Liver (tissue), 9 donors: ENCODE measurements around the gene HMX1. TPM values are rescaled to one million over a fixed set of nuclear protein-coding genes. Genes with fewer than 3 reads are reported as not detected.

Source experiments
- DNase-seq: peaks from one replicate; pipeline ENCODE4 v3.0.0-alpha.2; 2017; ENCODE audit warnings: low spot score
- H3K27ac ChIP-seq, 2 donors: one replicate each; pipeline ENCODE4 v1.7.0; 2013; ENCODE audit warnings: inconsistent platforms in 2 of 2, low read length in 2 of 2, control low read depth in 1 of 2, low read depth in 1 of 2, mild to moderate bottlenecking in 1 of 2
- H3K27me3 ChIP-seq, 4 donors: one replicate each; pipeline versions ENCODE4 v1.6.1 to v1.7.0; 2013; ENCODE audit warnings: low read length in 3 of 4, inconsistent platforms in 1 of 4, mild to moderate bottlenecking in 1 of 4, moderate library complexity in 1 of 4; ENCODE audit not compliant: control insufficient read depth in 4 of 4, insufficient read depth in 4 of 4
- H3K36me3 ChIP-seq, 4 donors: one replicate each; pipeline versions ENCODE4 v1.6.1 to v1.7.0; 2013; ENCODE audit warnings: low read length in 3 of 4, mild to moderate bottlenecking in 3 of 4, low read depth in 1 of 4, moderate library complexity in 1 of 4; ENCODE audit not compliant: control insufficient read depth in 4 of 4, insufficient read depth in 3 of 4
- H3K4me1 ChIP-seq, 4 donors: one replicate each; pipeline versions ENCODE4 v1.6.1 to v1.7.0; 2013; ENCODE audit warnings: low read length in 3 of 4, mild to moderate bottlenecking in 3 of 4, moderate library complexity in 1 of 4; ENCODE audit not compliant: control insufficient read depth in 4 of 4, insufficient read depth in 4 of 4
- H3K4me3 ChIP-seq, 3 donors: one replicate each; pipeline versions ENCODE4 v1.6.1 to v1.7.0; 2013; ENCODE audit warnings: low read length in 3 of 3, control low read depth in 1 of 3, low read depth in 1 of 3, mild to moderate bottlenecking in 1 of 3
- H3K9ac ChIP-seq, 2 donors: one replicate each; pipeline ENCODE4 v1.7.0; 2013; ENCODE audit warnings: low read length in 2 of 2, mild to moderate bottlenecking in 2 of 2, moderate library complexity in 2 of 2, control low read depth in 1 of 2, low read depth in 1 of 2
- H3K9me3 ChIP-seq, 4 donors: one replicate each; pipeline versions ENCODE4 v1.6.1 to v1.7.0; 2013; ENCODE audit warnings: low read length in 3 of 4; ENCODE audit not compliant: control insufficient read depth in 4 of 4
- ATF3 ChIP-seq: IDR thresholded peaks from 2 replicates; pipeline ENCODE4 v1.6.1; 2016; ENCODE audit warnings: antibody characterized with exemption
- EGR1 ChIP-seq, 2 donors: IDR thresholded peaks; 2 replicates each; pipeline ENCODE4 v1.6.1; 2016 to 2018; ENCODE audit warnings: antibody characterized with exemption in 2 of 2, low read depth in 2 of 2
- FOXA1 ChIP-seq: IDR thresholded peaks from 2 replicates; pipeline ENCODE4 v1.6.1; 2016; ENCODE audit warnings: antibody characterized with exemption
- FOXA2 ChIP-seq: IDR thresholded peaks from 2 replicates; pipeline ENCODE4 v1.6.1; 2016; ENCODE audit warnings: antibody characterized with exemption
- GABPA ChIP-seq, 2 donors: IDR thresholded peaks in 1 of 2; conservative IDR thresholded peaks in 1 of 2; 2 replicates each; pipeline ENCODE4 v1.6.1; 2016; ENCODE audit warnings: antibody characterized with exemption in 2 of 2, mild to moderate bottlenecking in 1 of 2, moderate library complexity in 1 of 2
- HNF4A ChIP-seq, 2 donors: conservative IDR thresholded peaks; 2 replicates each; pipeline ENCODE4 v1.6.1; 2016; ENCODE audit warnings: antibody characterized with exemption in 2 of 2, mild to moderate bottlenecking in 2 of 2
- HNF4G ChIP-seq: IDR thresholded peaks from 2 replicates; pipeline ENCODE4 v1.6.1; 2016; ENCODE audit warnings: antibody characterized with exemption
- JUND ChIP-seq, 2 donors: IDR thresholded peaks; 2 replicates each; pipeline ENCODE4 v1.6.1; 2016; ENCODE audit warnings: antibody characterized with exemption in 2 of 2
- NR2F2 ChIP-seq: IDR thresholded peaks from 2 replicates; pipeline ENCODE4 v1.6.1; 2016; ENCODE audit warnings: antibody characterized with exemption
- RAD21 ChIP-seq, 2 donors: IDR thresholded peaks; 2 replicates each; pipeline ENCODE4 v1.6.1; 2016; ENCODE audit warnings: antibody characterized with exemption in 2 of 2, mild to moderate bottlenecking in 2 of 2
- REST ChIP-seq: IDR thresholded peaks from 2 replicates; pipeline ENCODE4 v1.6.1; 2016; ENCODE audit warnings: antibody characterized with exemption, mild to moderate bottlenecking
- RXRA ChIP-seq, 2 donors: IDR thresholded peaks; 2 replicates each; pipeline ENCODE4 v1.6.1; 2017 to 2018; ENCODE audit warnings: antibody characterized with exemption in 2 of 2, mild to moderate bottlenecking in 1 of 2
- SP1 ChIP-seq: IDR thresholded peaks from 2 replicates; pipeline ENCODE4 v1.6.1; 2018; ENCODE audit warnings: antibody characterized with exemption, mild to moderate bottlenecking
- TAF1 ChIP-seq: conservative IDR thresholded peaks from 2 replicates; pipeline ENCODE4 v1.6.1; 2016; ENCODE audit warnings: antibody characterized with exemption, mild to moderate bottlenecking
- YY1 ChIP-seq: IDR thresholded peaks from 2 replicates; pipeline ENCODE4 v1.6.1; 2016; ENCODE audit warnings: antibody characterized with exemption, mild to moderate bottlenecking
- WGBS: extraction: QIAGEN DNeasy Blood & Tissue Kit; methylation state at CpG from one replicate; pipeline ENCODE4 v1.1.7; 2013; 5-methylcytosine and 5-hydroxymethylcytosine counted together
- polyA plus RNA-seq, 2 donors: library from polyadenylated mRNA; stranded (reverse) in 1 of 2; unstranded in 1 of 2; fragments of 200-250 nt in 1 of 2; fragments of >200 nt in 1 of 2; fragmentation: Nextera tagmentation in 1 of 2; extraction: Ambion mirVana in 1 of 2; gene quantifications; one replicate each; pipeline versions ENCODE4 v1.2.1 to v1.2.3, GENCODE V29; 2013 to 2015
- total RNA-seq, 2 donors: library from RNA; depleted of rRNA; stranded (reverse); fragments of >200 nt; gene quantifications; one replicate each; pipeline ENCODE4 v1.2.3, GENCODE V29; 2014
- TF ChIP-seq, protein P1 (sequence below): fragments of 150-350 bp; IDR thresholded peaks from 2 replicates; pipeline ENCODE4 v1.5.1; 2017; ENCODE audit warnings: improper control_type of control experiment, low read depth, low read length; ENCODE audit not compliant: missing input control
- TF ChIP-seq, protein P2 (sequence below): IDR thresholded peaks from 2 replicates; pipeline ENCODE4 v1.6.1; 2016; ENCODE audit warnings: antibody characterized with exemption
- donor health status: healthy.
- donor health status: healthy.
- donor health status: healthy.
- donor health status: healthy.
- donor health status: healthy.

HMX1 gene
- total and polyA plus RNA-seq, 4 donors: not detected

- WGBS: 22% methylated on average over 10 of the region's 10 CpGs
These were observed 16.7 kb downstream of the HMX1 start for GRCh38 chr4:8854931-8855330.

DNA sequence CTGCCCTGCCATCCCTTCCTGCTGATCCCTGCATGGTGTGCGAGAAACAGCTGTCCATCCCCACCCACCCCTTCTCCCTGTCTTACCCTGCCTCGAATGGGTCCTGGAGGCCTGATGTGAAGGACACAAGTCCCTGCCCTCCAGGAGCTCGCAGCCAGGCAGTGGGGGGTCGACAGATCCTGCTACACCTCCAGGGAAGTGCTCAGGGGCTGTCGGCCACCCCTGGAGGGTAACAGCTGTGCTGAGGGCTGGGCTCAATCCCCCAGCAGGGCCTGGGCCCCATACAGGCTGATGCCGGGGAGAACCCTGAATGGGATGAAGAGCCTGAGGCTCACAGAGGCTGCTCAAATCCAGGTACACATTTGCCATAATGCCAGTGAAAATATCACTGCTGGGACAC, 17.6 kb downstream of the HMX1 start:
- H3K27ac ChIP-seq: no peak overlapping the region
- no peak for DNase-seq
- WGBS: 21% methylated on average over 6 of the region's 6 CpGs
- H3K4me1 ChIP-seq: peaks cover 2 to 18% (median 9%) of the 10 kb centered on the region in 4 donors
- H3K9me3 ChIP-seq: peaks cover 0 to 9% (median 4%) of the 10 kb centered on the region in 4 donors
- H3K4me3 ChIP-seq: no peak overlapping the region
- H3K27me3 ChIP-seq: peaks cover 2 to 17% (median 10%) of the 10 kb centered on the region in 4 donors
- no peak overlapping the region for H3K9ac ChIP-seq
- TF ChIP-seq TAF1 (no peak), YY1 (no peak), HNF4A (conservative IDR thresholded peaks at IDR 0.05) (no peak), RAD21 (IDR thresholded peaks at IDR 0.05) (no peak), EGR1 (IDR thresholded peaks at IDR 0.05; ENCODE audit: low read depth in 2 of 2) (no peak), RXRA (IDR thresholded peaks at IDR 0.05) (no peak), HNF4G (no peak), ATF3 (no peak), JUND (IDR thresholded peaks at IDR 0.05) (no peak), GABPA (IDR thresholded peaks at IDR 0.05 in 1 of 2, conservative IDR thresholded peaks at IDR 0.05 in 1 of 2) (no peak), FOXA2 (no peak), FOXA1 (no peak), NR2F2 (no peak), SP1 (no peak), REST (no peak)
- TF ChIP-seq, protein P1, sequence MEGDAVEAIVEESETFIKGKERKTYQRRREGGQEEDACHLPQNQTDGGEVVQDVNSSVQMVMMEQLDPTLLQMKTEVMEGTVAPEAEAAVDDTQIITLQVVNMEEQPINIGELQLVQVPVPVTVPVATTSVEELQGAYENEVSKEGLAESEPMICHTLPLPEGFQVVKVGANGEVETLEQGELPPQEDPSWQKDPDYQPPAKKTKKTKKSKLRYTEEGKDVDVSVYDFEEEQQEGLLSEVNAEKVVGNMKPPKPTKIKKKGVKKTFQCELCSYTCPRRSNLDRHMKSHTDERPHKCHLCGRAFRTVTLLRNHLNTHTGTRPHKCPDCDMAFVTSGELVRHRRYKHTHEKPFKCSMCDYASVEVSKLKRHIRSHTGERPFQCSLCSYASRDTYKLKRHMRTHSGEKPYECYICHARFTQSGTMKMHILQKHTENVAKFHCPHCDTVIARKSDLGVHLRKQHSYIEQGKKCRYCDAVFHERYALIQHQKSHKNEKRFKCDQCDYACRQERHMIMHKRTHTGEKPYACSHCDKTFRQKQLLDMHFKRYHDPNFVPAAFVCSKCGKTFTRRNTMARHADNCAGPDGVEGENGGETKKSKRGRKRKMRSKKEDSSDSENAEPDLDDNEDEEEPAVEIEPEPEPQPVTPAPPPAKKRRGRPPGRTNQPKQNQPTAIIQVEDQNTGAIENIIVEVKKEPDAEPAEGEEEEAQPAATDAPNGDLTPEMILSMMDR: no peak
- TF ChIP-seq, protein P2, sequence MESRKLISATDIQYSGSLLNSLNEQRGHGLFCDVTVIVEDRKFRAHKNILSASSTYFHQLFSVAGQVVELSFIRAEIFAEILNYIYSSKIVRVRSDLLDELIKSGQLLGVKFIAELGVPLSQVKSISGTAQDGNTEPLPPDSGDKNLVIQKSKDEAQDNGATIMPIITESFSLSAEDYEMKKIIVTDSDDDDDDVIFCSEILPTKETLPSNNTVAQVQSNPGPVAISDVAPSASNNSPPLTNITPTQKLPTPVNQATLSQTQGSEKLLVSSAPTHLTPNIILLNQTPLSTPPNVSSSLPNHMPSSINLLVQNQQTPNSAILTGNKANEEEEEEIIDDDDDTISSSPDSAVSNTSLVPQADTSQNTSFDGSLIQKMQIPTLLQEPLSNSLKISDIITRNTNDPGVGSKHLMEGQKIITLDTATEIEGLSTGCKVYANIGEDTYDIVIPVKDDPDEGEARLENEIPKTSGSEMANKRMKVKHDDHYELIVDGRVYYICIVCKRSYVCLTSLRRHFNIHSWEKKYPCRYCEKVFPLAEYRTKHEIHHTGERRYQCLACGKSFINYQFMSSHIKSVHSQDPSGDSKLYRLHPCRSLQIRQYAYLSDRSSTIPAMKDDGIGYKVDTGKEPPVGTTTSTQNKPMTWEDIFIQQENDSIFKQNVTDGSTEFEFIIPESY: no peak
- H3K36me3 ChIP-seq: no peaks in the 10 kb centered on the region

More at GRCh38 chr4:8854931-8855330, 16.7 kb downstream of the HMX1 start:
- TF ChIP-seq YY1 (no peak), EGR1 (IDR thresholded peaks at IDR 0.05; ENCODE audit: low read depth in 2 of 2) (no peak), REST (no peak)
- H3K9me3 ChIP-seq: peaks cover 0 to 9% (median 4%) of the 10 kb centered on the region in 4 donors
- H3K4me3 ChIP-seq: no peak overlapping the region
- peaks cover 2 to 18% (median 9%) of the 10 kb centered on the region in 4 donors for H3K4me1 ChIP-seq
- no peak for DNase-seq
- no peaks in the 10 kb centered on the region for H3K36me3 ChIP-seq
- H3K9ac ChIP-seq: no peak overlapping the region
- H3K27ac ChIP-seq: no peak overlapping the region
- H3K27me3 ChIP-seq: peaks cover 0 to 21% (median 13%) of the 10 kb centered on the region in 4 donors
